ENCODE measurements around the gene GPRC5A. TPM values are rescaled to one million over a fixed set of nuclear protein-coding genes. Genes with fewer than 3 reads are reported as not detected.

The GPRC5A gene
- total RNA-seq, 4 donors from 2014 or later, result 2.9 to 30.0 (median 3.8) TPM

- no peak for TF ChIP-seq POLR2A (IDR thresholded peaks at IDR 0.05; ENCODE audit: low read depth)
- no peak for TF ChIP-seq POLR2AphosphoS5 (IDR thresholded peaks at IDR 0.05)
- no peak for TF ChIP-seq CTCF (IDR thresholded peaks at IDR 0.05)
- TF ChIP-seq EP300 (IDR thresholded peaks at IDR 0.05), result no peak
- Histone ChIP-seq H3K27ac (replicated peaks in 1 of 4) (no peak overlapping the region), H3K4me3 (no peak overlapping the region), H3K9me3 (no peaks in the 10 kb centered on the region), H3K4me1 (peaks cover 7 to 32% (median 21%) of the 10 kb centered on the region in 4 donors), H3K27me3 (no peaks in the 10 kb centered on the region), H3K36me3 (no peaks in the 10 kb centered on the region)
- DNase-seq (ENCODE audit: extremely low spot score), result no peak
- intact Hi-C loops (cut with DNase I), result no loop called here
- 70% methylated on average over 2 of the region's 2 CpGs for WGBS
These were observed 4.9 kb downstream of the GPRC5A start for GRCh38 chr12:12896260-12896659.

GRCh38 chr12:12897302-12897701 is 5.9 kb downstream of the GPRC5A start:
- Histone ChIP-seq H3K36me3 (no peaks in the 10 kb centered on the region), H3K9me3 (no peaks in the 10 kb centered on the region), H3K27ac (replicated peaks in 1 of 4) (no peak overlapping the region), H3K4me3 (no peak overlapping the region), H3K27me3 (no peaks in the 10 kb centered on the region), H3K4me1 (peaks cover 7 to 23% (median 13%) of the 10 kb centered on the region in 4 donors)
- TF ChIP-seq POLR2AphosphoS5 (IDR thresholded peaks at IDR 0.05) (no peak), EP300 (IDR thresholded peaks at IDR 0.05) (no peak), CTCF (IDR thresholded peaks at IDR 0.05) (no peak), POLR2A (IDR thresholded peaks at IDR 0.05; ENCODE audit: low read depth) (no peak)
- intact Hi-C loops (cut with DNase I), result no loop called here
- DNase-seq (ENCODE audit: extremely low spot score), result no peak
- 94% methylated on average over 6 of the region's 6 CpGs for WGBS

- TF ChIP-seq POLR2A (IDR thresholded peaks at IDR 0.05; ENCODE audit: low read depth), result no peak
- TF ChIP-seq POLR2AphosphoS5 (IDR thresholded peaks at IDR 0.05), result no peak
- TF ChIP-seq CTCF (IDR thresholded peaks at IDR 0.05), result no peak
- no peak for TF ChIP-seq EP300 (IDR thresholded peaks at IDR 0.05)
- DNase-seq (ENCODE audit: extremely low spot score), result no peak
- WGBS, result 94% methylated on average over 9 of the region's 9 CpGs
- no peak overlapping the region for H3K4me3 ChIP-seq
- H3K27ac ChIP-seq (replicated peaks in 1 of 4), result peak overlapping the region in 1 of 4 donors; percentile 66
- H3K4me1 ChIP-seq, result peaks cover 7 to 23% (median 12%) of the 10 kb centered on the region in 4 donors
- H3K27me3 ChIP-seq, result no peaks in the 10 kb centered on the region
- H3K9me3 ChIP-seq, result no peaks in the 10 kb centered on the region
- intact Hi-C loops (cut with DNase I), result no loop called here
- no peaks in the 10 kb centered on the region for H3K36me3 ChIP-seq
These were observed 6.9 kb downstream of the GPRC5A start for GRCh38 chr12:12898136-12898717.

GRCh38 chr12:12898911-12899511 is 7.6 kb downstream of the GPRC5A start:
- H3K27ac ChIP-seq (replicated peaks in 1 of 4), result peak overlapping the region; percentile 30 to 72 (median 64)

More at GRCh38 chr12:12898911-12899511, 7.6 kb downstream of the GPRC5A start:
- no peak for DNase-seq (ENCODE audit: extremely low spot score)
- Histone ChIP-seq H3K36me3 (no peaks in the 10 kb centered on the region), H3K9me3 (no peaks in the 10 kb centered on the region), H3K27me3 (no peaks in the 10 kb centered on the region), H3K4me1 (peaks cover 7 to 23% (median 12%) of the 10 kb centered on the region in 4 donors), H3K4me3 (no peak overlapping the region)
- intact Hi-C loops (cut with DNase I), result no loop called here
- no peak for TF ChIP-seq POLR2A (IDR thresholded peaks at IDR 0.05; ENCODE audit: low read depth)
- no peak for TF ChIP-seq CTCF (IDR thresholded peaks at IDR 0.05)
- no peak for TF ChIP-seq EP300 (IDR thresholded peaks at IDR 0.05)
- TF ChIP-seq POLR2AphosphoS5 (IDR thresholded peaks at IDR 0.05), result no peak
- 95% methylated on average over 8 of the region's 8 CpGs for WGBS

Measured in esophagus muscularis mucosa (tissue), 4 donors.